SK-N-SH (cell line): ENCODE data around the gene RFX5.

Experiments
- CHD2 ChIP-seq: fragments of 150-350 bp; IDR thresholded peaks from 2 replicates; pipeline ENCODE4 v1.6.1; 2018; ENCODE audit warnings: low read length; ENCODE audit not compliant: partially characterized antibody
- CTCF ChIP-seq: fragments of 200-600 bp; sonication (generic); IDR thresholded peaks from 2 replicates; pipeline ENCODE4 v1.6.1; 2017; ENCODE audit warnings: antibody characterized with exemption, mild to moderate bottlenecking, moderate library complexity
- EP300 ChIP-seq, 2 experiments: IDR thresholded peaks; 2 replicates each; pipeline versions ENCODE4 v1.4.0 to v1.6.1; 2012; ENCODE audit warnings: borderline replicate concordance in 1 of 2, low read depth in 1 of 2, low read length in 1 of 2
- FOXM1 ChIP-seq: IDR thresholded peaks from 2 replicates; pipeline ENCODE4 v1.4.0; 2012; ENCODE audit warnings: low read depth, mild to moderate bottlenecking
- MAX ChIP-seq: IDR thresholded peaks from 2 replicates; pipeline ENCODE4 v1.4.0; 2012; ENCODE audit warnings: low read depth
- NFIC ChIP-seq: IDR thresholded peaks from 2 replicates; pipeline ENCODE4 v1.4.0; 2012; ENCODE audit warnings: borderline replicate concordance
- REST ChIP-seq: IDR thresholded peaks from 2 replicates; pipeline ENCODE4 v1.6.1; 2012; ENCODE audit warnings: mild to moderate bottlenecking, low read depth, low read length, moderate library complexity
- SIN3A ChIP-seq: IDR thresholded peaks from 2 replicates; pipeline ENCODE4 v1.6.1; 2012; ENCODE audit warnings: low read depth, mild to moderate bottlenecking, low read length, moderate library complexity, borderline replicate concordance

DNA sequence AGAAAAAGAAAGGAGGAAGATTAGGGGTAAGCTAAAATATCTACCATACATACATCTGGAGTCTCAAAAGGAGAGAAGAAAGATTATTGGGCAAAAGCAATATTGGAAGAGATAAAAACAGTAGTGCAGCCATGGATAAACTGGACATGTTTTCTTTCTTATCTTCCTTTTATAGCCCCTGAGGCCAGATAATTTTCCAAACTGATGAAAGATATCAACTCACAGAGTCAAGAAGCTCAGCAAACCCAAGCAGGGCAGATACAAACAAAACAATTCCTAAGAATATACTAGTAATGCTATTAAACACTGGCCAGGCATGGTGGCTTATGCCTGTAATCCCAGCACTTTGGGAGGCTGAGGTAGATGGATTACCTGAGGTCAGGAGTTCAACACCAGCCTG lies 46.5 kb upstream of the RFX5 start:
- no peak for TF ChIP-seq REST
- no peak for TF ChIP-seq EP300 (IDR thresholded peaks at IDR 0.05; ENCODE audit: borderline replicate concordance in 1 of 2, low read depth in 1 of 2, low read length in 1 of 2)
- TF ChIP-seq MAX: no peak
- no peak for TF ChIP-seq FOXM1
- TF ChIP-seq CHD2: no peak
- no peak for TF ChIP-seq CTCF
- no peak for TF ChIP-seq NFIC
- no peak for TF ChIP-seq SIN3A
